ENCODE results near the gene USP21. TPM values are rescaled to one million over a fixed set of nuclear protein-coding genes. Genes with fewer than 3 reads are reported as not detected.
A peak's percentile ranks its signal among the peaks of the same experiment; 100 is the strongest.

USP21 gene
- total RNA-seq, 4 donors from 2014 or later: 11.6 to 52.8 (median 39.0) TPM

DNA sequence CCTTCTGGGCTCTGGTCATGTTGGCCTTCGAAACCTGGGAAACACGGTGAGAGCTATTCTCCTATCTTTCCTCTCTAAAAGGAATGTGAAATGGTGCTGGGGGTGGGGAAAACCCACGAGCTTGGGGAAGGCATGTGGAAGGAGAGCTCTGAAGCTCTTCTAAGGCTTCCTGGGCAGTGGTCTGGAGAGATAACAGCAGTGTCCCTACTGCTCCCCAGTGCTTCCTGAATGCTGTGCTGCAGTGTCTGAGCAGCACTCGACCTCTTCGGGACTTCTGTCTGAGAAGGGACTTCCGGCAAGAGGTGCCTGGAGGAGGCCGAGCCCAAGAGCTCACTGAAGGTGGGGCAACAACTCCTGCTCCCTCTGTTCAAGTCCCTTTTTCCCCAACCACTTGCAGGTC lies 2.8 kb downstream of the USP21 start:
- no peaks in the 10 kb centered on the region for H3K27me3 ChIP-seq
- TF ChIP-seq, protein P1, sequence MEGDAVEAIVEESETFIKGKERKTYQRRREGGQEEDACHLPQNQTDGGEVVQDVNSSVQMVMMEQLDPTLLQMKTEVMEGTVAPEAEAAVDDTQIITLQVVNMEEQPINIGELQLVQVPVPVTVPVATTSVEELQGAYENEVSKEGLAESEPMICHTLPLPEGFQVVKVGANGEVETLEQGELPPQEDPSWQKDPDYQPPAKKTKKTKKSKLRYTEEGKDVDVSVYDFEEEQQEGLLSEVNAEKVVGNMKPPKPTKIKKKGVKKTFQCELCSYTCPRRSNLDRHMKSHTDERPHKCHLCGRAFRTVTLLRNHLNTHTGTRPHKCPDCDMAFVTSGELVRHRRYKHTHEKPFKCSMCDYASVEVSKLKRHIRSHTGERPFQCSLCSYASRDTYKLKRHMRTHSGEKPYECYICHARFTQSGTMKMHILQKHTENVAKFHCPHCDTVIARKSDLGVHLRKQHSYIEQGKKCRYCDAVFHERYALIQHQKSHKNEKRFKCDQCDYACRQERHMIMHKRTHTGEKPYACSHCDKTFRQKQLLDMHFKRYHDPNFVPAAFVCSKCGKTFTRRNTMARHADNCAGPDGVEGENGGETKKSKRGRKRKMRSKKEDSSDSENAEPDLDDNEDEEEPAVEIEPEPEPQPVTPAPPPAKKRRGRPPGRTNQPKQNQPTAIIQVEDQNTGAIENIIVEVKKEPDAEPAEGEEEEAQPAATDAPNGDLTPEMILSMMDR (IDR thresholded peaks at IDR 0.05): no peak
- TF ChIP-seq POLR2A (IDR thresholded peaks at IDR 0.05): no peak
- H3K27ac ChIP-seq: no peak overlapping the region
- no peak for DNase-seq
- H3K4me3 ChIP-seq: no peak overlapping the region
- H3K9me3 ChIP-seq: no peaks in the 10 kb centered on the region
- H3K36me3 ChIP-seq: peaks cover 0 to 39% (median 0%) of the 10 kb centered on the region in 3 donors
- H3K4me1 ChIP-seq: peaks cover 0 to 48% (median 12%) of the 10 kb centered on the region in 4 donors

DNA sequence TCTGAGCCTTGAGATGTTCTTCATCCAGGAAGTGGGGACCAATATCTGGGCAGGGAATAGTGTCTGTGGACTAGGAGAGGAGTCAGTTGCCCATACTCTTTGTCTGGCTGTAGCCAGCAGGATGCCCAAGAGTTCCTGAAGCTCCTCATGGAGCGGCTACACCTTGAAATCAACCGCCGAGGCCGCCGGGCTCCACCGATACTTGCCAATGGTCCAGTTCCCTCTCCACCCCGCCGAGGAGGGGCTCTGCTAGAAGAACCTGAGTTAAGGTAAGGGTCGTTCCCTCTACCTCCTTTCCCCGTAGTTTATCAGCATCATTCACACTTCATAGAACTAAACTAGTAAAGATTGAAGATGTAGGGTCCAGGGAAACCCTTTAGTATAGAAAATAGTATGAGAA lies 3.5 kb downstream of the USP21 start:
- no peaks in the 10 kb centered on the region for H3K27me3 ChIP-seq
- no peak overlapping the region for H3K4me3 ChIP-seq
- H3K4me1 ChIP-seq: peaks cover 0 to 56% (median 12%) of the 10 kb centered on the region in 4 donors
- no peak for DNase-seq
- peaks cover 0 to 36% (median 0%) of the 10 kb centered on the region in 3 donors for H3K36me3 ChIP-seq
- no peak overlapping the region for H3K27ac ChIP-seq
- no peak for TF ChIP-seq POLR2A (IDR thresholded peaks at IDR 0.05)
- TF ChIP-seq, protein P1 (IDR thresholded peaks at IDR 0.05): no peak
- no peaks in the 10 kb centered on the region for H3K9me3 ChIP-seq

DNA sequence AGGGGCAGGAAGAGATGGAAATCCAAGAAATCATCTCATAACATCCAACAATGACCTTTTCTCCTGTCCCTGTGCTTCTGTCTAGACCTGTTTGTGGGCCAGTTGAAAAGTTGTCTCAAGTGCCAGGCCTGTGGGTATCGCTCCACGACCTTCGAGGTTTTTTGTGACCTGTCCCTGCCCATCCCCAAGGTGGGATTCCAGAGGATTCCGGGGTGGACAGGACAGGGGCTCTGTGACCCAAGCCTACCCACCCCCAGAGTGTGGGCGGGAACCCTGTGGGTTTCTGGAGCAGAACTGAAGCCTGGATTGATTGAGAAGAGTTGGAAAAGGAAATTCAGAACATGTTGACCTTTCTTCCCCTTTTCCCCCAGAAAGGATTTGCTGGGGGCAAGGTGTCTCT lies 4.5 kb downstream of the USP21 start:
- no peak for DNase-seq
- no peak overlapping the region for H3K27ac ChIP-seq
- peaks cover 0 to 52% (median 12%) of the 10 kb centered on the region in 4 donors for H3K4me1 ChIP-seq
- no peaks in the 10 kb centered on the region for H3K27me3 ChIP-seq
- no peaks in the 10 kb centered on the region for H3K9me3 ChIP-seq
- no peak overlapping the region for H3K4me3 ChIP-seq
- H3K36me3 ChIP-seq: peaks cover 0 to 36% (median 0%) of the 10 kb centered on the region in 3 donors
- TF ChIP-seq, protein P1 (IDR thresholded peaks at IDR 0.05): no peak
- no peak for TF ChIP-seq POLR2A (IDR thresholded peaks at IDR 0.05)

DNA sequence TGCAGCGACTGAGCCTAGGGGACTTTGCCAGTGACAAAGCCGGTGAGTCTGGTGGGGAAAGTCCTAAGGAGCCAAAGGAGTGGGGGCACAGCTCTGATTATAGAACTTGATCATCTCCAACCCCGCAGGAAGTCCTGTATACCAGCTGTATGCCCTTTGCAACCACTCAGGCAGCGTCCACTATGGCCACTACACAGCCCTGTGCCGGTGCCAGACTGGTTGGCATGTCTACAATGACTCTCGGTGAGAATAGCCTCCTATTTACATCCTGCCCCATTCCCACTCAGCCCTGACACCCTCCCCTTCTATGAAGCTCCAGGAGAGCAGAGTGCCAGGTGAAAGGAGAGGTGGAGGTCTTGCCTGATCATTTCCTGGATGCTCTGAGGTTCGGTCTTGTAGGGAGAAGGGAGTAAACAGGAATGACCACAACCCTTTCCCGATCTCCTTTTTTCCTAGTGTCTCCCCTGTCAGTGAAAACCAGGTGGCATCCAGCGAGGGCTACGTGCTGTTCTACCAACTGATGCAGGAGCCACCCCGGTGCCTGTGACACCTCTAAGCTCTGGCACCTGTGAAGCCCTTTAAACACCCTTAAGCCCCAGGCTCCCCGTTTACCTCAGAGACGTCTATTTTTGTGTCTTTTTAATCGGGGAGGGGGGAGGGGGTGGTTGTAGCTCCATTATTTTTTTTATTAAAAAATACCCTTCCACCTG lies 5.8 kb downstream of the USP21 start:
- no peak for DNase-seq
- TF ChIP-seq, protein P1 (IDR thresholded peaks at IDR 0.05): no peak
- TF ChIP-seq POLR2A (IDR thresholded peaks at IDR 0.05): no peak
- Histone ChIP-seq H3K27me3 (no peaks in the 10 kb centered on the region), H3K9me3 (no peaks in the 10 kb centered on the region), H3K36me3 (peaks cover 0 to 45% (median 0%) of the 10 kb centered on the region in 3 donors), H3K4me3 (peak overlapping the region; percentile 66 to 84 (median 74)), H3K27ac (peak overlapping the region; percentile 70 to 89 (median 85)), H3K4me1 (peaks cover 0 to 48% (median 10%) of the 10 kb centered on the region in 4 donors)

DNA sequence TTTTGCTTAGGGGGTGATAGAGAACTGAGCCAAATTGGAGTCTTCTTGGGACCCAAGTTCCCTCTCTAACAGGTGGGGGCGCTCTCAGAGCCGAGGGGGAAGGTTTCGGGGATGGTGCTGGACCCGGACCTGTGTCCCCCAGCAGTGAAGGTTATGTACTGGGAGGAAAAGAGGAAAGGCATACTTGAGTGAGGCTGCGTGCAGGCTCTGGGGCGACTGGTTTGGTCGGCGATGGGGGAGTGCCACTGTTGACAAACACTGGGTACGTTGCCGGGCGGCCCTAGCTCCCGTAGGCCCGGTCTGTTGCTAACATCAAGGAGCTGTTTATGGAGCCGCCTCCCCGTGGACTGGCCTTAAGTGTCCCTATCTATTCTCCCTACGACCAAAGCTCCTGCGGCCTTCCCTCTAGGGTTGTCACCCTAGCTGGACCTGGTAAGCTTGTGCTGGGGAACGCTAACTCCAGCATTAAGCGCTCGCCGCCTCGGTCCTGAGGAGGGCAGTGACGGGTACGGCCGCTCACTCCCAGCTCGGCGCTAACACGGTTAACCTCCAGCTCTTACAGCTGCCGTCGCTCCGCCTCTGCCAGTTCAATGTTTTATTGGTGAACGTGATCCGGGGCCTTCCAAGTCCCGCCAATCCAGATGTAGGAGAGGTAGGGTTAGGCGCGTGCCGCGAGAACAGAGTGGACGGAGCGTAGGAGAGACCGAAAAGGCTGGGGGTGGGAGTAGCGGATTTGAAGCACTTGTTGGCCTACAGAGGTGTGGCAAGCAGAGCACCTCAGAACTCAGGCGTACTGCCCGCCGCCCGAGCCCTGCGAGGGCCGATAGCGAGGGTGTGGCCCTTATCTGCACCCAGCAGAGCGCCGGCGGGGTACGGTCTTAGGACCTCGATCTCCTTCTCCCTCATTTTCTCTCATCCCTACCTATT lies 6.7 kb downstream of the USP21 start, which contains the start of gene PPOX:
Gene PPOX, plus strand, starts transcription at position 685 of the 927 bp plus-strand sequence. CDS start 422 bp downstream, outside the sequence.
- H3K9me3 ChIP-seq: no peaks in the 10 kb centered on the region
- peak; percentile 95 to 98 (median 97) for DNase-seq
- H3K27ac ChIP-seq: peak within 1 kb of the TSS; percentile 70 to 89 (median 85)
- peak within 1 kb of the TSS; percentile 66 to 84 (median 74) for H3K4me3 ChIP-seq
- peaks cover 0 to 50% (median 0%) of the 10 kb centered on the region in 3 donors for H3K36me3 ChIP-seq
- H3K4me1 ChIP-seq: peaks cover 0 to 39% (median 8%) of the 10 kb centered on the region in 4 donors
- H3K27me3 ChIP-seq: no peaks in the 10 kb centered on the region
- TF ChIP-seq, protein P1 (IDR thresholded peaks at IDR 0.05): peak in 5 of 6 experiments; percentile 30 to 50 (median 45)
- peak; percentile 35 to 54 for TF ChIP-seq POLR2A (IDR thresholded peaks at IDR 0.05)

Measured in Peyer's patch (tissue), 4 donors.